ENCODE results near the gene PPFIBP2.
"Not testable (repeated sequence)": the region's sequence is repeated elsewhere in the genome, so short reads cannot be mapped to it uniquely, and the experiment has no call there.

PPFIBP2 gene

GRCh38 chr11:7635708-7636107, 121.9 kb downstream of the PPFIBP2 start:
- no peak for DNase-seq (ENCODE audit: low spot score)

GRCh38 chr11:7636350-7636749, 122.6 kb downstream of the PPFIBP2 start:
- DNase-seq (ENCODE audit: low spot score): no peak

- DNase-seq (ENCODE audit: low spot score): no peak
These were observed 123.8 kb downstream of the PPFIBP2 start for GRCh38 chr11:7637447-7638157.

- no peak for DNase-seq (ENCODE audit: low spot score)
These were observed 125.2 kb downstream of the PPFIBP2 start for GRCh38 chr11:7638710-7639642.

- DNase-seq (ENCODE audit: low spot score): no peak
These were observed 125.8 kb downstream of the PPFIBP2 start for GRCh38 chr11:7639643-7640025.

GRCh38 chr11:7640816-7641215, 127.0 kb downstream of the PPFIBP2 start:
- DNase-seq (ENCODE audit: low spot score): no peak

GRCh38 chr11:7642747-7643146, 128.9 kb downstream of the PPFIBP2 start:
- DNase-seq (ENCODE audit: low spot score): no peak

- no peak for DNase-seq (ENCODE audit: low spot score)
These were observed 129.5 kb downstream of the PPFIBP2 start for GRCh38 chr11:7643314-7643713.

GRCh38 chr11:7645206-7645605, 131.4 kb downstream of the PPFIBP2 start:
- no peak for DNase-seq (ENCODE audit: low spot score)

GRCh38 chr11:7646866-7647265, 133.1 kb downstream of the PPFIBP2 start:
- no peak for DNase-seq (ENCODE audit: low spot score)

GRCh38 chr11:7648264-7648663, 134.5 kb downstream of the PPFIBP2 start:
- DNase-seq (ENCODE audit: low spot score): no peak

GRCh38 chr11:7651140-7651551, 137.3 kb downstream of the PPFIBP2 start:
- DNase-seq (ENCODE audit: low spot score): no peak

GRCh38 chr11:7651700-7652099, 137.9 kb downstream of the PPFIBP2 start:
- DNase-seq (ENCODE audit: low spot score): no peak

- no peak for DNase-seq (ENCODE audit: low spot score)
These were observed 140.5 kb downstream of the PPFIBP2 start for GRCh38 chr11:7654195-7654705.

GRCh38 chr11:7655253-7656217, 141.7 kb downstream of the PPFIBP2 start:
- DNase-seq (ENCODE audit: low spot score): no peak

GRCh38 chr11:7656704-7657103, 142.9 kb downstream of the PPFIBP2 start:
- no peak for DNase-seq (ENCODE audit: low spot score)

- DNase-seq (ENCODE audit: low spot score): peak; percentile 63
These were observed 143.7 kb downstream of the PPFIBP2 start for GRCh38 chr11:7657306-7658025.

- not testable (repeated sequence) for DNase-seq (ENCODE audit: low spot score)
These were observed 149.7 kb downstream of the PPFIBP2 start for GRCh38 chr11:7663531-7663930.

- DNase-seq (ENCODE audit: low spot score): no peak
These were observed 151.1 kb downstream of the PPFIBP2 start for GRCh38 chr11:7664867-7665266.

- DNase-seq (ENCODE audit: low spot score): peak; percentile 83
These were observed 151.9 kb downstream of the PPFIBP2 start for GRCh38 chr11:7665473-7666291.
